ENCODE results near the gene ATP6V1C2.

The ATP6V1C2 gene

GRCh38 chr2:10830203-10830602 lies 108.8 kb downstream of the ATP6V1C2 start:
- TF ChIP-seq, protein P1, sequence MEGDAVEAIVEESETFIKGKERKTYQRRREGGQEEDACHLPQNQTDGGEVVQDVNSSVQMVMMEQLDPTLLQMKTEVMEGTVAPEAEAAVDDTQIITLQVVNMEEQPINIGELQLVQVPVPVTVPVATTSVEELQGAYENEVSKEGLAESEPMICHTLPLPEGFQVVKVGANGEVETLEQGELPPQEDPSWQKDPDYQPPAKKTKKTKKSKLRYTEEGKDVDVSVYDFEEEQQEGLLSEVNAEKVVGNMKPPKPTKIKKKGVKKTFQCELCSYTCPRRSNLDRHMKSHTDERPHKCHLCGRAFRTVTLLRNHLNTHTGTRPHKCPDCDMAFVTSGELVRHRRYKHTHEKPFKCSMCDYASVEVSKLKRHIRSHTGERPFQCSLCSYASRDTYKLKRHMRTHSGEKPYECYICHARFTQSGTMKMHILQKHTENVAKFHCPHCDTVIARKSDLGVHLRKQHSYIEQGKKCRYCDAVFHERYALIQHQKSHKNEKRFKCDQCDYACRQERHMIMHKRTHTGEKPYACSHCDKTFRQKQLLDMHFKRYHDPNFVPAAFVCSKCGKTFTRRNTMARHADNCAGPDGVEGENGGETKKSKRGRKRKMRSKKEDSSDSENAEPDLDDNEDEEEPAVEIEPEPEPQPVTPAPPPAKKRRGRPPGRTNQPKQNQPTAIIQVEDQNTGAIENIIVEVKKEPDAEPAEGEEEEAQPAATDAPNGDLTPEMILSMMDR (IDR thresholded peaks at IDR 0.05; ENCODE audit: control insufficient read depth, insufficient read depth, low read depth, low read length, missing control alignments) = no peak
- no peak overlapping the region for H3K4me3 ChIP-seq (ENCODE audit: control insufficient read depth, low read depth, low read length)
- no peak for DNase-seq (ENCODE audit: low read depth)

GRCh38 chr2:10830641-10831399 lies 109.4 kb downstream of the ATP6V1C2 start:
- no peak overlapping the region for H3K4me3 ChIP-seq (ENCODE audit: control insufficient read depth, low read depth, low read length)
- TF ChIP-seq, protein P1 (IDR thresholded peaks at IDR 0.05; ENCODE audit: control insufficient read depth, insufficient read depth, low read depth, low read length, missing control alignments) = no peak
- no peak for DNase-seq (ENCODE audit: low read depth)

DNA sequence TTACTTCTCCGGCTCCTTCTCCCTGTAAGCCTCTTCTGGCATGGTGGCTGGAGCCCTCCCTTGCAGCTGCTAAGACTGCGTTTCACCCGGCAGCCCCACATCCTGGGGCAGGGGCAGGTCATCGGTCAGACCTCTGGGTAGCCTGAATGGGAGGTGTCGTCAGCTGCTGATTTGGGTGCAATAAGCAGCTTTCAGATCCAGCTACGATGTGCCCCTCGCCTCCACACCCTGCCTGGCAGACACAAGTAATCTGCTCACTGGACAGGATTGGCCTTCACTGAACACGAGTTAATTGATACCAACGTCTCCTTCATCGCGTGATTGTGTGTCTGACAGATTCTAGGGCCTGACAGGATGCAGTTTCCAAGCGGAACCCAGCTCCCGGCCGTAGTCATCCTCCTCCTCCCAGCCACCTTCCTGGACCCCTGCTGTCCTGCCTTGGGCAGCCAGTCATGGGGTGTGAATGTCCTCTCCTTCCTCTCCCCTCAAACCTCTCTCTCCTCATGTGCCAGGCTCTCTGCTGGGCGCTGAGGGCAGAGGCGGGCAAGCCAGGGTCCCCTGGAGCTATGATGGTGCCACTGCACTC lies 110.1 kb downstream of the ATP6V1C2 start:
- no peak for DNase-seq (ENCODE audit: low read depth)
- H3K4me3 ChIP-seq (ENCODE audit: control insufficient read depth, low read depth, low read length) = no peak overlapping the region
- TF ChIP-seq, protein P1 (IDR thresholded peaks at IDR 0.05; ENCODE audit: control insufficient read depth, insufficient read depth, low read depth, low read length, missing control alignments) = no peak

GRCh38 chr2:10832203-10832936 lies 110.9 kb downstream of the ATP6V1C2 start:
- DNase-seq (ENCODE audit: low read depth) = peak; percentile 29
- no peak overlapping the region for H3K4me3 ChIP-seq (ENCODE audit: control insufficient read depth, low read depth, low read length)
- TF ChIP-seq, protein P1 (IDR thresholded peaks at IDR 0.05; ENCODE audit: control insufficient read depth, insufficient read depth, low read depth, low read length, missing control alignments) = peak; percentile 98

DNA sequence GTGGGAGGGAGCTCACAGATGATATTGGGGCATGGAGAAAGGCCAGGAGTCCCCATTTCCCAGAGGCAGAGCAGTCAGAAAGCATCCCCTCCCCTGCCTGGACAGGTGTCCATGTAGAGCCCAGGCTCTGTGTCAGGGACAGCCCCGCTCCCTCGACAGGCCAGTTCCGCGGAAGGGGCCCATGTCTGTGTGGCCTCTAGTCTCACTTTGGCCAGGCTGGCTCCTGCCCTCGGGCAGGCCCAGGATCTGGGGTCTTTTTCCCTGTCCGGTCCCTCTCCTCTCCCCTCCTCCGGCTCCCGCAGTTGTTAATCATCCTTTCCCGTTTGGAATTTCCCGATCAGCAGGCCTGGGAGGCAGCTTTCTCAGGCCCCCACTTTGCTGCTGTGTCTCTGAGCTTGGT lies 111.6 kb downstream of the ATP6V1C2 start:
- no peak for DNase-seq (ENCODE audit: low read depth)
- TF ChIP-seq, protein P1 (IDR thresholded peaks at IDR 0.05; ENCODE audit: control insufficient read depth, insufficient read depth, low read depth, low read length, missing control alignments) = no peak
- no peak overlapping the region for H3K4me3 ChIP-seq (ENCODE audit: control insufficient read depth, low read depth, low read length)

DNA sequence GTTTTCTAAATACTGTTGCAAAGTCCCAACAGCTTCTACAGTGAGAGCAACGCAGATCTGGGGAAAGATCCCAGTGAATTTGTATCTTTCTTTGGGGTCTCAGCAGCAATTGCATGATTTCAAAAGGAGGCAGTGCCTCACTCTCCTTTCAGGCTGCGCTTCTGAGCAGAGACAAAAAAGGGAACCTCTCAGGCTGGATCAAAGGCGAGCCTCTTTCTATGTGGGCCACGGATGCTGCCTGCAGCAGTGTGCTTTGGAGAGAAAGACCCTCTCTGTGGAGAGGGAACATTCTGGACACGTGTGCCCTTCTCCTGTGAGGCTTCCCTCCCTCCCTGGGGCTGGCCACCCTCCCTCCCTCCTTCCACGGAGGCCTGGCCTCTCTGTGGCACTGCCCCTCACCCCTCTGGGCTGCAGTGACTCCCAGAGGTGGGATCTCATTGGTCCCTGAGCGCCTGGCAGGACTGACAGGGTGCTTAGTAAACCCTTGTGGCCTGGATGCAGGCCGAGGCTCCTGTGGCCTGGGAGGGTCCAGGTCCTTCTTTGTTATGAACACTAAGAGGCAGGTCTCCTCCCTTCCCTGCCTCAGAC lies 112.7 kb downstream of the ATP6V1C2 start:
- TF ChIP-seq, protein P1 (IDR thresholded peaks at IDR 0.05; ENCODE audit: control insufficient read depth, insufficient read depth, low read depth, low read length, missing control alignments) = no peak
- DNase-seq (ENCODE audit: low read depth) = no peak
- H3K4me3 ChIP-seq (ENCODE audit: control insufficient read depth, low read depth, low read length) = no peak overlapping the region
